Endothelial cell of umbilical vein (primary cell): Measurements from ENCODE around the gene MYO1E. TPM values are rescaled to one million over a fixed set of nuclear protein-coding genes. Genes with fewer than 3 reads are reported as not detected.

Experiments used
- BruUV-seq: library from RNA; stranded (reverse); fragments of 400-500 nt; replicated peaks from 2 replicates; lab custom pipeline; 2021; lab: Mats Ljungman, UMichigan
- CTCF ChIA-PET: fragments of 300-600, 350-600 bp; sonication (Branson Sonifier 250); formaldehyde crosslinking; loops from one replicate; lab custom pipeline; 2021; ENCODE audit warnings: antibody characterized with exemption, inconsistent platforms; lab: Charles Lee
- POLR2A ChIA-PET: fragments of 300-600, 350-600 bp; sonication (Branson Sonifier 250); formaldehyde crosslinking; loops from one replicate; lab custom pipeline; 2021; ENCODE audit warnings: antibody characterized with exemption, inconsistent platforms; lab: Charles Lee
- DNase-seq: peaks from one replicate; pipeline ENCODE4 v3.0.0-alpha.2; 2011; ENCODE audit warnings: low read depth, low spot score
- FAIRE-seq: peaks from 2 replicates; lab custom pipeline; 2011; peaks lifted over from hg19 to GRCh38; lab: Jason Lieb, UNC
- H2AFZ ChIP-seq: 2 replicates; pipeline ENCODE4 v1.6.0; 2012; ENCODE audit warnings: low read depth, low read length, control low read depth, inconsistent platforms
- H3K27ac ChIP-seq: 2 replicates; pipeline ENCODE4 v1.5.1; 2011; ENCODE audit warnings: low read depth, mild to moderate bottlenecking, control low read depth, low read length, moderate library complexity; ENCODE audit not compliant: insufficient read depth
- H3K27me3 ChIP-seq, 2 experiments: 2 replicates each; pipeline versions ENCODE4 v1.6.0 to v1.6.1; 2011; ENCODE audit warnings: low read length in 2 of 2, mixed read lengths in 1 of 2; ENCODE audit not compliant: control insufficient read depth in 2 of 2, insufficient read depth in 2 of 2
- H3K36me3 ChIP-seq, 2 experiments: 2 replicates in 1 of 2; 3 replicates in 1 of 2; pipeline ENCODE4 v1.5.1; 2011; ENCODE audit warnings: low read length in 2 of 2, mild to moderate bottlenecking in 1 of 2, moderate library complexity in 1 of 2; ENCODE audit not compliant: control insufficient read depth in 2 of 2, insufficient read depth in 2 of 2; ENCODE audit errors: extremely low read depth in 1 of 2
- H3K4me1 ChIP-seq: 3 replicates; pipeline ENCODE4 v1.5.1; 2011; ENCODE audit warnings: mild to moderate bottlenecking, low read length; ENCODE audit not compliant: control insufficient read depth, insufficient read depth; ENCODE audit errors: extremely low read depth
- H3K4me2 ChIP-seq: 2 replicates; pipeline ENCODE4 v1.6.1; 2011; ENCODE audit warnings: low read length, control low read depth, mixed read lengths; ENCODE audit not compliant: insufficient read depth
- H3K4me3 ChIP-seq, 3 experiments: fragments of 200-600 bp in 1 of 3; sonication (generic), shearing (Covaris generic) in 1 of 3; replicated peaks in 1 of 3; 2 replicates each; pipeline ENCODE4 v1.5.1; 2011 to 2016; ENCODE audit warnings: control low read depth in 3 of 3, low read length in 3 of 3, mild to moderate bottlenecking in 2 of 3, inconsistent platforms in 1 of 3, low read depth in 1 of 3, moderate library complexity in 1 of 3; ENCODE audit not compliant: insufficient read depth in 1 of 3
- H3K79me2 ChIP-seq: 2 replicates; pipeline ENCODE4 v1.6.0; 2012; ENCODE audit warnings: low read length, inconsistent platforms; ENCODE audit not compliant: control insufficient read depth, insufficient read depth
- H3K9ac ChIP-seq: replicated peaks from 2 replicates; pipeline ENCODE3; 2011; ENCODE audit warnings: low read length, control low read depth; ENCODE audit not compliant: insufficient read depth; ENCODE audit errors: extremely low read depth
- H3K9me1 ChIP-seq: replicated peaks from 3 replicates; pipeline ENCODE4 v1.6.0; 2011; ENCODE audit warnings: mild to moderate bottlenecking, low read length; ENCODE audit not compliant: control insufficient read depth, insufficient read depth; ENCODE audit errors: extremely low read depth
- H3K9me3 ChIP-seq: replicated peaks from 2 replicates; pipeline ENCODE4 v1.5.1; 2012; ENCODE audit warnings: low read length, inconsistent platforms; ENCODE audit not compliant: control insufficient read depth, insufficient read depth
- H4K20me1 ChIP-seq: replicated peaks from 2 replicates; pipeline ENCODE3; 2011; ENCODE audit warnings: mild to moderate bottlenecking, low read length; ENCODE audit not compliant: control insufficient read depth, insufficient read depth; ENCODE audit errors: extremely low read depth
- EZH2 ChIP-seq: IDR thresholded peaks from 2 replicates; pipeline ENCODE4 v1.6.1; 2012; ENCODE audit warnings: borderline replicate concordance, low read depth, mild to moderate bottlenecking, moderate library complexity, low read length, inconsistent platforms; ENCODE audit not compliant: severe bottlenecking
- FOS ChIP-seq: IDR thresholded peaks from 2 replicates; pipeline ENCODE4 v1.6.1; 2011; ENCODE audit warnings: mild to moderate bottlenecking, low read length, moderate library complexity, borderline replicate concordance; ENCODE audit not compliant: insufficient read depth
- GATA2 ChIP-seq: IDR thresholded peaks from 2 replicates; pipeline ENCODE4 v1.7.0; 2011; ENCODE audit warnings: low read depth, mild to moderate bottlenecking, moderate library complexity, mixed read lengths, low read length; ENCODE audit not compliant: insufficient read length, insufficient read depth
- JUN ChIP-seq: IDR thresholded peaks from 2 replicates; pipeline ENCODE4 v1.6.1; 2011; ENCODE audit warnings: borderline replicate concordance, low read depth; ENCODE audit not compliant: insufficient read length, insufficient read depth
- MYC ChIP-seq: IDR thresholded peaks from one replicate; pipeline ENCODE4 v1.6.1; 2011; ENCODE audit warnings: mild to moderate bottlenecking, low read depth, low read length
- POLR2AphosphoS5 ChIP-seq: IDR thresholded peaks from 2 replicates; pipeline ENCODE4 v1.6.1; 2012; ENCODE audit warnings: low read depth, mild to moderate bottlenecking, control low read depth, low read length, moderate library complexity; ENCODE audit not compliant: insufficient read depth
- dilution Hi-C: fragments of 300-500 bp; cut with MboI; formaldehyde crosslinking; loops from one replicate; pipeline ENCODE4 v1.15.0; 2019; ENCODE audit warnings: low sequenced_read_pairs; ENCODE audit not compliant: extremely low pct_ligation_motif_present
- intact Hi-C: fragments of 100-400 bp; cut with micrococcal nuclease; formaldehyde crosslinking; loops from one replicate; pipeline ENCODE4 v1.10.0; 2022
- polyA plus RNA-seq, 4 experiments: library from polyadenylated mRNA; depleted of rRNA in 3 of 4; stranded (reverse) in 3 of 4; unstranded in 1 of 4; fragments of >200 nt; gene quantifications; 2 replicates each; pipeline versions ENCODE4 v1.2.1 to v1.2.3, GENCODE V29; 2011 to 2012; ENCODE audit warnings: missing spikeins in 1 of 4
- total RNA-seq: library from RNA; stranded (reverse); gene quantifications from 2 replicates; pipeline ENCODE4 v1.2.3, GENCODE V29; 2021
- TF ChIP-seq, protein P1 (sequence below): IDR thresholded peaks from 2 replicates; pipeline ENCODE4 v1.6.1; 2011; ENCODE audit not compliant: insufficient read depth, insufficient read length
- TF ChIP-seq, protein P2 (sequence below), 2 donors: IDR thresholded peaks; 1 replicate in 1 of 2; 2 replicates in 1 of 2; pipeline ENCODE4 v1.5.1; 2011; ENCODE audit warnings: low read length in 2 of 2, mild to moderate bottlenecking in 2 of 2, moderate library complexity in 2 of 2, control low read depth in 1 of 2, inconsistent platforms in 1 of 2, low read depth in 1 of 2; ENCODE audit not compliant: insufficient read depth in 1 of 2; ENCODE audit errors: extremely low read depth in 1 of 2

The MYO1E gene
- total and polyA plus RNA-seq, 2 donors (not counting 3 experiments of a cell fraction or from before 2014, with no cell fraction given) = 31.6 to 218 TPM

DNA sequence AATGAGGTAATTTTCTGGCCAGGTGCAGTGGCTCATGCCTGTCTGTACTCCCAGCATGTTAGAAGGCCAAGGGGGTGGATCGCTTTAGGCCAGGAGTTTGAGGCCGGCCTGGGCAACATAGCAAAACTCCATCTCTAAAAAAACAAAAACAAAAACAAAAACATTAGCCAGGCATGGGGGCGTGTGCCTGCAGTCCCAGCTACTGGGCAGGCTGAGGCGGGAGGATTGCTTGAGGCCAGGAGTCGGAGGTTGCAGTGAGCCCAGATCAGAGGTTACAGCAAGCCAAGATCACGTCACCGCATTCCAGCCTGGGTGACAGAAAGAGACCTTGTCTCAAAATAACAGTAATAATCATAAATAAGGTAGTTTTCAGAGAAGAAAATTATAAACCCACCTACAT lies 110.4 kb downstream of the MYO1E start:
- Histone ChIP-seq H3K9me3 (no peaks in the 10 kb centered on the region), H3K79me2 (peaks cover 2% of the 10 kb centered on the region), H2AFZ (no peak overlapping the region), H4K20me1 (no peaks in the 10 kb centered on the region), H3K4me2 (no peak overlapping the region), H3K4me3 (no peak overlapping the region), H3K9ac (no peak overlapping the region), H3K36me3 (peaks cover 4% of the 10 kb centered on the region in 2 experiments), H3K4me1 (no peaks in the 10 kb centered on the region), H3K9me1 (no peaks in the 10 kb centered on the region), H3K27me3 (no peaks in the 10 kb centered on the region), H3K27ac (no peak overlapping the region)
- CTCF ChIA-PET = interaction anchor here (0.9 kb wide), 1 partner anchor 9 kb away, joined by 4 read pairs; no protein-coding TSS in a partner anchor
- DNase-seq (no peak), FAIRE-seq (no peak)
- dilution Hi-C loops = no loop called here
- POLR2A ChIA-PET = no interaction called here
- no TSS peak for BruUV-seq
- TF ChIP-seq JUN = no peak
- TF ChIP-seq FOS = no peak
- TF ChIP-seq, protein P1, sequence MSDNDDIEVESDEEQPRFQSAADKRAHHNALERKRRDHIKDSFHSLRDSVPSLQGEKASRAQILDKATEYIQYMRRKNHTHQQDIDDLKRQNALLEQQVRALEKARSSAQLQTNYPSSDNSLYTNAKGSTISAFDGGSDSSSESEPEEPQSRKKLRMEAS = no peak
- no peak for TF ChIP-seq GATA2
- TF ChIP-seq, protein P2, sequence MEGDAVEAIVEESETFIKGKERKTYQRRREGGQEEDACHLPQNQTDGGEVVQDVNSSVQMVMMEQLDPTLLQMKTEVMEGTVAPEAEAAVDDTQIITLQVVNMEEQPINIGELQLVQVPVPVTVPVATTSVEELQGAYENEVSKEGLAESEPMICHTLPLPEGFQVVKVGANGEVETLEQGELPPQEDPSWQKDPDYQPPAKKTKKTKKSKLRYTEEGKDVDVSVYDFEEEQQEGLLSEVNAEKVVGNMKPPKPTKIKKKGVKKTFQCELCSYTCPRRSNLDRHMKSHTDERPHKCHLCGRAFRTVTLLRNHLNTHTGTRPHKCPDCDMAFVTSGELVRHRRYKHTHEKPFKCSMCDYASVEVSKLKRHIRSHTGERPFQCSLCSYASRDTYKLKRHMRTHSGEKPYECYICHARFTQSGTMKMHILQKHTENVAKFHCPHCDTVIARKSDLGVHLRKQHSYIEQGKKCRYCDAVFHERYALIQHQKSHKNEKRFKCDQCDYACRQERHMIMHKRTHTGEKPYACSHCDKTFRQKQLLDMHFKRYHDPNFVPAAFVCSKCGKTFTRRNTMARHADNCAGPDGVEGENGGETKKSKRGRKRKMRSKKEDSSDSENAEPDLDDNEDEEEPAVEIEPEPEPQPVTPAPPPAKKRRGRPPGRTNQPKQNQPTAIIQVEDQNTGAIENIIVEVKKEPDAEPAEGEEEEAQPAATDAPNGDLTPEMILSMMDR (IDR thresholded peaks at IDR 0.05; ENCODE audit: extremely low read depth in 1 of 2, insufficient read depth in 1 of 2, low read depth in 1 of 2, low read length in 2 of 2) = no peak
- no peak for TF ChIP-seq MYC
- no peak for TF ChIP-seq EZH2
- no peak for TF ChIP-seq POLR2AphosphoS5
- intact Hi-C loops = no loop called here
